Caco-2 (cell line): ENCODE data around the gene PDZD2. TPM values are rescaled to one million over a fixed set of nuclear protein-coding genes. Genes with fewer than 3 reads are reported as not detected.
A peak's percentile ranks its signal among the peaks of the same experiment; 100 is the strongest.

Source experiments
- BruUV-seq: library from RNA; stranded (reverse); fragments of 400-500 nt; replicated peaks from 2 replicates; lab custom pipeline; 2021; lab: Mats Ljungman, UMichigan
- CTCF ChIA-PET: fragments of 300-600 bp; sonication (Branson Sonifier 250); formaldehyde crosslinking; loops from one replicate; lab custom pipeline; 2022; ENCODE audit warnings: antibody characterized with exemption; lab: Charles Lee
- POLR2A ChIA-PET: fragments of 300-600 bp; sonication (Branson Sonifier 250); formaldehyde crosslinking; loops from one replicate; lab custom pipeline; 2022; ENCODE audit warnings: antibody characterized with exemption; lab: Charles Lee
- DNase-seq, 2 experiments: peaks; one replicate each; pipeline versions ENCODE4 v3.0.0 to v3.0.0-alpha.2; 2020 to 2022
- H3K27me3 ChIP-seq: replicated peaks from 2 replicates; pipeline ENCODE4 v1.6.0; 2011; ENCODE audit warnings: low read length; ENCODE audit not compliant: control insufficient read depth, insufficient read depth
- H3K36me3 ChIP-seq: 2 replicates; pipeline ENCODE4 v1.5.1; 2011; ENCODE audit warnings: low read length; ENCODE audit not compliant: control insufficient read depth, insufficient read depth
- H3K4me1 ChIP-seq: fragments of 250-450 bp; sonication (Bioruptor Pico); 2 replicates; pipeline ENCODE4 v1.5.1; 2020; ENCODE audit warnings: mild to moderate bottlenecking
- H3K4me3 ChIP-seq: 2 replicates; pipeline ENCODE4 v1.5.1; 2011; ENCODE audit warnings: low read depth, mild to moderate bottlenecking, control low read depth, low read length
- H3K9me3 ChIP-seq: fragments of 250-450 bp; sonication (Bioruptor Pico); 2 replicates; pipeline ENCODE4 v1.5.1; 2020; ENCODE audit warnings: mild to moderate bottlenecking, moderate library complexity
- H3K27ac Mint-ChIP-seq: one replicate; pipeline ENCODE4 v1.8.0; 2022; ENCODE audit warnings: mixed read lengths; ENCODE audit not compliant: unreplicated experiment
- H3K27me3 Mint-ChIP-seq: one replicate; pipeline ENCODE4 v1.8.0; 2022; ENCODE audit warnings: mixed read lengths; ENCODE audit not compliant: insufficient read depth, unreplicated experiment
- H3K36me3 Mint-ChIP-seq: one replicate; pipeline ENCODE4 v1.8.0; 2022; ENCODE audit warnings: mild to moderate bottlenecking, mixed read lengths; ENCODE audit not compliant: insufficient read depth, unreplicated experiment
- H3K4me1 Mint-ChIP-seq: one replicate; pipeline ENCODE4 v1.8.0; 2022; ENCODE audit warnings: low read depth, mixed read lengths; ENCODE audit not compliant: unreplicated experiment
- H3K4me3 Mint-ChIP-seq: one replicate; pipeline ENCODE4 v1.8.0; 2022; ENCODE audit warnings: mild to moderate bottlenecking, moderate library complexity, mixed read lengths; ENCODE audit not compliant: unreplicated experiment
- H3K9me3 Mint-ChIP-seq: one replicate; pipeline ENCODE4 v1.8.0; 2022; ENCODE audit warnings: mixed read lengths; ENCODE audit not compliant: unreplicated experiment
- intact Hi-C: fragments of 100-400 bp; cut with micrococcal nuclease; formaldehyde crosslinking; loops from one replicate; pipeline ENCODE4 v1.10.0; 2022; ENCODE audit not compliant: unreplicated experiment
- total RNA-seq: library from RNA; stranded (reverse); gene quantifications from 2 replicates; pipeline ENCODE4 v1.2.3, GENCODE V29; 2022
- TF ChIP-seq, protein P1 (sequence below), 2 experiments: fragments of 200-600 bp in 1 of 2; IDR thresholded peaks; 1 replicate in 1 of 2; 2 replicates in 1 of 2; pipeline versions ENCODE4 v1.5.1 to v1.8.0; 2011 to 2022; ENCODE audit warnings: antibody characterized with exemption in 1 of 2, control low read depth in 1 of 2, inconsistent platforms in 1 of 2, low read depth in 1 of 2, low read length in 1 of 2, mild to moderate bottlenecking in 1 of 2, moderate library complexity in 1 of 2; ENCODE audit not compliant: insufficient read depth in 1 of 2, severe bottlenecking in 1 of 2, unreplicated experiment in 1 of 2

PDZD2 gene
- total RNA-seq, 1 experiment from 2014 or later = 0.16 TPM

DNA sequence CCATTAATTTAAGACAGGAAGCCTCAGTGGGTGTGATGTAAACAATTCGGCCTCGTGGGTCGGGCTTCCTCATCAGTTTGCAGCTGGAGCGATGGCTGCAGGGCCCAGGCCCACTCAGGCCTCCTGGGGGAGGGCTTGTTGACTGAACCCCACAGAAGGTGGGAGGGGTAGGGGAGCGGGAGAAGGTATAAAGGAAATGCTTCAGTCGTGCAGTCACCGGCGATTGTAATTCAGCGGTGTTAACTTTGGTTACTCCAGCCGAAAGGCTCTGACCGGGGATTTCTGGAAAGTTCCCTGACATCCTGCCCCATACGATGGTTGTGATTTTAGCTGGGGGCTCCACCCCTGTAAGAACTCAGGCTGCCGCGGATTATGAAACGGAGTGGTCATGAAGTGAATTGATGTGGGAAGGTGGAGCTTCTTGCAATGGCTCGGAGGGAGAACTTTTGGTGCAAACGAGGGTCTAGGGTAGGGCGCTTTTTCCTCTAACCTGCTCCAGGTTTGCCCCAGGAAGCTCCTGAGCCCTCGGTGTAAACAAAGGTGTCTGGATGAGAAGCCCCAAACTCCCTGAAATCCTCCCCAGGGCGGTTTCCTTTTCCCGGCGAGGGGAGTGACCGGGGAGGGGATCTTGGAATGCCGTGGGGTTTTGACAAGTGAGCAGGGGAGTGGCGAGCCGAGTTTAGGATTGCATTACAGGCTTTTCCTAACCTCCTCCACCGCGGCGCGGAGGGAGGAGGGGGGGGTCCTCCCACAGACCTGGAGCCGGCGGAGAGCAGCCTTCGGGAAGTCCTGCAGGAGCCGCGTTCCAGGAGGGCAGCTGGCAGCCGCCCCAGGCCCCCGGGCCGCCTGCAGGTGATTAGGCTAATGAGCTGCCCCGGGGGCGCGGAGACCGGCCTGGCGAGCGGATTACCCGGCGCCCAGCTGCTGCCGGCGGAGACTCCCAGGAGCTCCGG is 215.5 kb downstream of the PDZD2 start:
- Mint-ChIP-seq H3K4me3 (peak overlapping the region; percentile 73), H3K36me3 (no peaks in the 10 kb centered on the region), H3K27ac (peak overlapping the region; percentile 73), H3K27me3 (peaks cover 4% of the 10 kb centered on the region), H3K4me1 (peaks cover 7% of the 10 kb centered on the region), H3K9me3 (peaks cover 7% of the 10 kb centered on the region)
- Histone ChIP-seq H3K36me3 (no peaks in the 10 kb centered on the region), H3K4me1 (0 out of 2 replicates have a peak, but pooled peaks cover 6% of the 10 kb centered on the region), H3K4me3 (peak overlapping the region; percentile 28), H3K27me3 (no peaks in the 10 kb centered on the region; the same call in 1 of the 2 replicates), H3K9me3 (peaks cover 8% of the 10 kb centered on the region)
- TF ChIP-seq, protein P1, sequence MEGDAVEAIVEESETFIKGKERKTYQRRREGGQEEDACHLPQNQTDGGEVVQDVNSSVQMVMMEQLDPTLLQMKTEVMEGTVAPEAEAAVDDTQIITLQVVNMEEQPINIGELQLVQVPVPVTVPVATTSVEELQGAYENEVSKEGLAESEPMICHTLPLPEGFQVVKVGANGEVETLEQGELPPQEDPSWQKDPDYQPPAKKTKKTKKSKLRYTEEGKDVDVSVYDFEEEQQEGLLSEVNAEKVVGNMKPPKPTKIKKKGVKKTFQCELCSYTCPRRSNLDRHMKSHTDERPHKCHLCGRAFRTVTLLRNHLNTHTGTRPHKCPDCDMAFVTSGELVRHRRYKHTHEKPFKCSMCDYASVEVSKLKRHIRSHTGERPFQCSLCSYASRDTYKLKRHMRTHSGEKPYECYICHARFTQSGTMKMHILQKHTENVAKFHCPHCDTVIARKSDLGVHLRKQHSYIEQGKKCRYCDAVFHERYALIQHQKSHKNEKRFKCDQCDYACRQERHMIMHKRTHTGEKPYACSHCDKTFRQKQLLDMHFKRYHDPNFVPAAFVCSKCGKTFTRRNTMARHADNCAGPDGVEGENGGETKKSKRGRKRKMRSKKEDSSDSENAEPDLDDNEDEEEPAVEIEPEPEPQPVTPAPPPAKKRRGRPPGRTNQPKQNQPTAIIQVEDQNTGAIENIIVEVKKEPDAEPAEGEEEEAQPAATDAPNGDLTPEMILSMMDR (IDR thresholded peaks at IDR 0.05; ENCODE audit: insufficient read depth in 1 of 2, low read depth in 1 of 2, low read length in 1 of 2, severe bottlenecking in 1 of 2, unreplicated experiment in 1 of 2) = no peak
- DNase-seq = peak; percentile 30 to 62
- POLR2A ChIA-PET = no interaction called here
- CTCF ChIA-PET = no interaction called here
- BruUV-seq = no TSS peak
- intact Hi-C loops = no loop called here

DNA sequence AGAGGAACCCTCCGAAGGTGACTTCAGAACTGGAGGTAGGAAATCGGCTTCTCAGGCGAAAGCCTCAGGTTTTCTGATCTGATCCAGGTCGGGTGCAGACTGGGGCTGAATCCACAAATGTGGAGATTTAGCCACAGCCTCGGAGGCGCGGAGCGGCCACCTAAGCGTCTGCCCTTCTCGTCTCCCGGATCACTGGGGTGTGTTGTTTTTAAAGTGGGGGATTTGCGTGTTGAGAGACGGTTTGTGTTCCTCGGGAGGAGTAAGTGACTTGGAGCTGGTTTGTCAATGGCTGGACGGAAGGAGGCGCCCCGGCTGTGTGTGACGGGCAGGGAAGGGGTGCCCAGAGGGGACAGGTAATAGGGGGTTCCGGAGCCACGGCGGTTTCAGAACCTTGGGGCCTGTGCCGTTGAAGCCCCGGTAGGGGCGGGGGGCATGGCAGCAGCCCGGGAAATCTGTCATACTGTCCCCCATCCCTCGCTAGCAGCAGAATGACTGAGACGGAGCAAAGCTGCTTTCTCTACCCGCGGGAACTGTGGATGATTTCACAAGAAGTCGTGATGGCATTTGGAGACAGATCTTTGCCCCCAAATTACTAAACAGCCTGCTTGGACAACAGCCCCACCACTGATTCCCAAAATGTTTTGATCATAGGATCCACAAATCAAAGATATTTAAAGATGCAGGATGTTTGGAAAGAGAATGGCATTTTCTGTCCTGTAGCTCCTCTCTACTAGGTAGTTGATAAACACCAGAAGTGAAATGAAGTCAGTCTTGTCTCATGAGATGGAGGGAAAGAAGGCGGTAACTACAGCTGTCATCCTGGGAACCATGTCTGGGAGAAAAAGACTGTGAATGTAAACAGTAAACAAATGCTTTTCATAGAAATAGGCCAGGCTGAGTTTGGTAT is 216.5 kb downstream of the PDZD2 start:
- peaks cover 7% of the 10 kb centered on the region for H3K4me1 Mint-ChIP-seq
- no peaks in the 10 kb centered on the region for H3K36me3 ChIP-seq
- peak overlapping the region; percentile 73 for H3K27ac Mint-ChIP-seq
- peak in 1 of 2 experiments; percentile 9 for DNase-seq
- peaks cover 15% of the 10 kb centered on the region for H3K9me3 ChIP-seq
- intact Hi-C loops = no loop called here
- no peaks in the 10 kb centered on the region; the same call in 1 of the 2 replicates for H3K27me3 ChIP-seq
- BruUV-seq = no TSS peak
- CTCF ChIA-PET = no interaction called here
- H3K4me3 ChIP-seq = peak overlapping the region; percentile 28
- POLR2A ChIA-PET = no interaction called here
- no peaks in the 10 kb centered on the region for H3K36me3 Mint-ChIP-seq
- peak overlapping the region; percentile 73 for H3K4me3 Mint-ChIP-seq
- peaks cover 10% of the 10 kb centered on the region for H3K9me3 Mint-ChIP-seq
- peaks cover 4% of the 10 kb centered on the region for H3K27me3 Mint-ChIP-seq
- 0 out of 2 replicates have a peak, but pooled peaks cover 6% of the 10 kb centered on the region for H3K4me1 ChIP-seq
- TF ChIP-seq, protein P1 (IDR thresholded peaks at IDR 0.05; ENCODE audit: insufficient read depth in 1 of 2, low read depth in 1 of 2, low read length in 1 of 2, severe bottlenecking in 1 of 2, unreplicated experiment in 1 of 2) = no peak

DNA sequence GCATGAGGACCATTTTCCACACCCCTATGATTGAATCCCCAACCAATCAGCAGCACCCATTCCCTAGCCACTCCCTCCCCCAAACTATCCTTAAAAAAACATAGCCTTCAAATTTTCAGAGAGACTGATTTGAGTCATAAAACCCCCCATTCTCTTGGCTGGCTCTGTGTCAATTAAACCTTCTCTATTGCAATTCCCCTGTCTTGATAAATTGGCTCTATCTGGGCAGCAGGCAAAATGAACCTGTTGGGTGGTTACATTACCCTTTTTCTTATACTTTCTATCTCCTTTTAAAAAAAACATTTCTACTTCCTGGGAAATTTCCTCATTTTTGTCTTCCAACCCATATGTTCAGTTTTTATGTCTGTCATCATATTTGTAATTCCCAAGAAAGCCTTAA is 220.2 kb downstream of the PDZD2 start:
- Histone ChIP-seq H3K36me3 (no peaks in the 10 kb centered on the region), H3K4me3 (no peak overlapping the region), H3K27me3 (no peaks in the 10 kb centered on the region; the same call in 1 of the 2 replicates), H3K9me3 (peaks cover 18% of the 10 kb centered on the region), H3K4me1 (0 out of 2 replicates have a peak, but pooled peaks cover 6% of the 10 kb centered on the region)
- intact Hi-C loops = no loop called here
- peaks cover 4% of the 10 kb centered on the region for H3K27me3 Mint-ChIP-seq
- no peak overlapping the region for H3K4me3 Mint-ChIP-seq
- H3K36me3 Mint-ChIP-seq = no peaks in the 10 kb centered on the region
- peaks cover 7% of the 10 kb centered on the region for H3K4me1 Mint-ChIP-seq
- CTCF ChIA-PET = no interaction called here
- H3K9me3 Mint-ChIP-seq = peaks cover 10% of the 10 kb centered on the region
- POLR2A ChIA-PET = no interaction called here
- no TSS peak for BruUV-seq
- no peak overlapping the region for H3K27ac Mint-ChIP-seq
- DNase-seq = no peak
- TF ChIP-seq, protein P1 (IDR thresholded peaks at IDR 0.05; ENCODE audit: insufficient read depth in 1 of 2, low read depth in 1 of 2, low read length in 1 of 2, severe bottlenecking in 1 of 2, unreplicated experiment in 1 of 2) = no peak
